NK-92 (cell line): ENCODE data around the gene TK1.

Experiments used
- DNase-seq: peaks from one replicate; lab custom pipeline; 2025; ENCODE audit not compliant: unreplicated experiment; lab: John Stamatoyannopoulos, UW

TK1 gene

DNA sequence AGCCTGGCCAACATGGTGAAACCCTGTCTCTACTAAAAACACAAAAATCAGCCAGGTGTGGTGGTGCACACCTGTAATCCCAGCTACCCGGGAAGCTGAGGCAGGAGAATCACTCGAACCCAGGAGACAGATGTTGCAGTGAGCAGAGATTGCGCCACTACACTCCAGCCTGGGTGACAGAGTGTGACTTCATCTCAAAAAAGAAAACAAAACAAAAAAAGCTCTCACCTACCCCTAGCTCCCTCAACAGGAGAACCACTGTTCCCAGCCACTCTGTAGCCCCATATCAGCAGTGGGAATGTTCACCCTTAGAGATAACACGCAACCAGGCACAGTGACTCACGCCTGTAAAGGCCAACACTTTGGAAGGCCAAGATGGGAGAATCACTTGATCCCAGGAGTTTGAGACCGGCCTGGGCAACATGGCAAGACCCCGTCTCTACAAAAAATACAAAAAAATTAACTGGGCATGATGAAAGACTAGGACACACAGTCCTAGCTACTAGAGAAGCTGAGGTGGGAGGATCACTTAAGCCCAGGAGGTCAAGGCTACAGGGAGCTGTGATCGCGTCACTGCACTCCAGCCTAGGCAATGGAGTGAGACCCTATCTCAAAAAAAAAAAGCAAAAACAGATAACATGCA is 50.9 kb downstream of the TK1 start:
- DNase-seq = no peak

GRCh38 chr17:78134899-78135385 is 51.9 kb downstream of the TK1 start:
- no peak for DNase-seq

DNA sequence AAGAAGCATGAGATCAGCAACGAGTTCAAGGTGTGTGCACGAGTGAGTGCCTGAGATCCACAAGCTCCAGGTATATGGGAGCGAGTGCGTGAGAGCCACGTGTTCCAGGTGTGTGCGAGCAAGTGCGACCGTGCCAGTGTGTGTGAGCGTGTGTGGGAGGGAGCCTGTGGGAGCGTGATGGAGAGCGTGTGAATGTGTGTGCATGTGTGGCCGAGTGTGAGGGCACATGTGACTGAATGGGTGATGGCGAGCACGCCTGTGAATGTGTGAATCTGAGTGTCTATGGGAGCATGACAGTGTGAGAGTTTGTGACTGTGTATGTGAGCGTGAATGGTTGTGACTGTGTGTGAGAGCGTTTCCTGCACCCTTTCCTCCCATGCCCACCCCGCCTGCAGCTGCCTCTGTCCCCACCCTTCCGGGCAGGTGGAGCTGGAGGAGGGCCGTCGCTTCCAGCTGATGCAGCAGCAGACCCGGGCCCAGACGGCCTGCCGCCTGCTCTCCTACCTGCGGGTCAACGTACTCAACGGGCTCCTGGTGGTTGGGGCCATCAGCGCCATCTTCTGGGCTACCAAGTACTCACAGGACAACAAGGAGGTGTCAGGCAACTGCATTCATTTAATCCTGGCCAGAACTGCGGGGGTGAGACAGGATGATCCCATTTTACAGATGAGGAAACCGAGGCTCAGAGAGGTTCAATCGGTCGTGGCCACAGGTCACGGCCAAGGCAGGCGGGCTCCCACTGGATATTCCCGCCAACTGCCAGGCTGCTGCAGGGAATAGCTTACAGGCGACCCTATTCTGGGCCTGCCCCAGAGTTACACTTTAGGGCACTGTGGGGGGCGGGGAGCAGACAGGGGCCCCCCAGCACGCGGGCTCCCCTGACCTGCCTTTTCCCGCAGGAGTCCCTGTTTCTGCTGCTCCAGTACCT is 52.6 kb downstream of the TK1 start:
- no peak for DNase-seq

- DNase-seq = no peak
These were observed 53.5 kb downstream of the TK1 start for GRCh38 chr17:78133179-78133951.

GRCh38 chr17:78132767-78133178 is 54.1 kb downstream of the TK1 start:
- no peak for DNase-seq

DNA sequence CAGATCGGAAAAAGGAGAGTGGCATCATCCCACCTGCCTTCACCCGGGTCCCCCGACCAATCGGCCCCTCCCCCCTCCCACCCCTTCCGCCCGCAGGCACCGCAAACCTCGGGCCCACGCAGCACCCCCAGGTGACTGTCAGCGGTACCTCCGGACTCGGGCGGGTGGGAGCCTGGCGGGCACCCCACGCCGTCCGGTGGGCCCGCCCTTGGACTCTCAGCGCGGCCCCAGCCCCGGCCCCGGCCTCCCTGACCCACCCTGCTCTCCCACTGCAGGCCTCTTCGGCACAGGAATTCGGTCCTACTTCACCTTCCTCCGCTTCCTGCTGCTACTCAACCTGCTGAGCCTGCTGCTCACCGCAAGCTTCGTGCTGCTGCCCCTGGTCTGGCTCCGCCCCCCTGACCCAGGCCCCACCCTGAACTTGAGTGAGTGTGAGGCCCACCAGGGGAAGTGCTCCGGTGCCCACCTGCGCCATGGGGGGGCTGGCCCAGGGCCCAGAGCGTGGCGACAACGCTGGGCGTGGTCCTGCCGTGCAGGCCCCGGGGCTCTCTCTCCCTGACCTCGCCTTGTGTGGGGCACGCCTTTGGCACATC is 54.7 kb downstream of the TK1 start:
- no peak for DNase-seq

DNA sequence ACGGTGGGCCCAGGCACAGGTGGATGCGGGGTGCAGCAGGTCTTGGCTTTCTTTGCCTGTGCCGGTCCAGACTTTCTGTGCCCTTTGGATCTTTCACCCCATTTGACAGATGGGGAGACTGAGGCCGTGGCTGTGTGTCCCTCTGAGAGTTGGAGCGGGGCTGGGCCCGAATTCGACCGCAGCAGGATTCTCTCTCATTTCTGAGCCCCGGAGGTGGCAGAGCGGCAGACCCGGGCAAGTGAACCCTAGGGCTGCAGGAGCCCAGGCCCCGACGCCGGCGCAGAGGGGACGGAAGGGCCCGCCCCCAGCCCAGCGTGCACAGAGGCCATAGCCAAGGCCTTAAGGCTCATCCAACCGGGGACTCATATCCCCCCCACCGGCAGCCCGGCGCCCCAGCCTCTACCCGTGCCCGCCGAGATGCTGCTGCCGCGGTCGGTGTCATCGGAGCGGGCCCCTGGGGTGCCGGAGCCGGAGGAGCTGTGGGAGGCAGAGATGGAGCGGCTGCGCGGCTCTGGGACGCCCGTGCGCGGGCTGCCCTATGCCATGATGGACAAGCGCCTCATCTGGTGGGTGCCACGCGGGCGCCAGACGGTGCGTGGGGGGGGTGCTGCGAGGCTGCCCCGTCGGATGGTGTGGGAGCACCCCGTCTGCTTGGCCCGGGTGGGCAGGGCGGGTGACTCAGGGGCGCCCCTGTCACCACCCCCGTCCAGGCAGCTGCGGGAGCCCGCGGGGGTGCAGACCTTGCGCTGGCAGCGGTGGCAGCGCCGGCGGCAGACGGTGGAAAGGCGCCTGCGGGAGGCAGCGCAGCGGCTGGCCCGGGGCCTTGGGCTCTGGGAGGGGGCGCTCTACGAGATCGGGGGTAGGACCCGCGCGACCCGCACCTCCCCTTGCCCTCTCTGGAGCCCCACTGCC is 55.4 kb downstream of the TK1 start:
- DNase-seq = no peak

GRCh38 chr17:78130437-78131101 is 56.3 kb downstream of the TK1 start, which contains the start of gene TMC8:
TMC8 (plus strand) TSS chr17:78130771; CDS start chr17:78131589, 818 bp downstream.
- DNase-seq = no peak

DNA sequence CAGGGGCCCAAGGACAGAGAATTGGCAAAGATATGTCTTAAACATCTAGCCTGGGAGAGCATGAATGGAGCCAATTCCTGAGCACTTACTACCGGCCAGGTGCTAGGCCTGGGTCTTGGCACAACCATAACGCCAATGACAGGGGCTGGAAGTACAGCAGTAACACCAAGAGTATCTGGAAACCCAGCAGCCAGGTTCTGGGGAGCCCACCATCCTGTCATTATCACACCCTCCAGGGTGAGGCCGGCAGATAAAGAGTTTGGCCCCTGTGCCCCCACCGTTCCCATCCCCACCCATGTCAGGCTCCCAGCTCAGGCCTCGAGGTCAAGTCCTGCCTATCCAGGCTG is 56.8 kb downstream of the TK1 start:
- no peak for DNase-seq

- no peak for DNase-seq
These were observed 57.3 kb downstream of the TK1 start for GRCh38 chr17:78129351-78130089.

DNA sequence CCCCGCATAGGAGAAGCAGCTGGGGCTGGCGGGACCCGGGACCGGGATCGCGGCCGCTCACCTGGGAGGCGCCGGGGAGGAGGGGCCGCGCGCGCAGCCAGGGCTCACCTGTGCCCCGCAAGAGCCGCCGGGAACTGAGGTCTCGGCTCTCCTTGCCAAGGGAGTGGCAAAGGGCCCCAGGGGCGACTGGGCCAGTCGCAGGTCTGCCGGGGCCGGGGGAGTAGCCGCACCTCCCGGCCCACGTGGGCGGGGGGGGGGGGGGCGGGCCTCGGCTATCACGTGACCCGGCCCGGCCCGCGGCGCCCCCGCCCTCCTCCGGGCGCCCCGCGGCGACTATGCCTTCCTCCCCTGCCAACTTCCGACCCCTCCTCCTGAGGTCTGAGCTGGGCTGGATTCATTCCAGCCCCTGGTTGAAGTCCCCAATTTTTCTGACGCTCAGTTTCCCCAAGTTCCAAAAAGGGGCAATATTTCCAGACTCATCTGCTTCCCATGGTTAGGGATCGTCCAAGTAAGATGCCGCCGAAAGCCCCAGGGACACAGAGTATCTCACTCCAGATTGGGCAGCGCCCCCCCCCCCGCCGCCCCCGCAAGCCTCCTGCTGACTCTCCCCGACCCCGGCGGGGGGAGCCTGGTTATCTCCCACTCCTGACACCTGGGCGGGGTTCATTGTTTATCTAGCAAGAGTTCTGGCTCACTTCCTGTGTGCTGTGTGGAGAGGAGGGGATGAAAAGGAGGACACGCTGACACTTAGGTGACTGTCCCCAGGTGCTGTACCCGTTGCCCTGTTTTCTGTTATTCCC is 58.1 kb downstream of the TK1 start, which contains the start of gene TMC6:
Gene TMC6 (minus strand): TSS at position 205 of the 800 bp plus-strand sequence. CDS start 1,923 bp downstream, outside the sequence.
- DNase-seq = no peak

GRCh38 chr17:78127888-78128550 is 58.8 kb downstream of the TK1 start:
- no peak for DNase-seq

DNA sequence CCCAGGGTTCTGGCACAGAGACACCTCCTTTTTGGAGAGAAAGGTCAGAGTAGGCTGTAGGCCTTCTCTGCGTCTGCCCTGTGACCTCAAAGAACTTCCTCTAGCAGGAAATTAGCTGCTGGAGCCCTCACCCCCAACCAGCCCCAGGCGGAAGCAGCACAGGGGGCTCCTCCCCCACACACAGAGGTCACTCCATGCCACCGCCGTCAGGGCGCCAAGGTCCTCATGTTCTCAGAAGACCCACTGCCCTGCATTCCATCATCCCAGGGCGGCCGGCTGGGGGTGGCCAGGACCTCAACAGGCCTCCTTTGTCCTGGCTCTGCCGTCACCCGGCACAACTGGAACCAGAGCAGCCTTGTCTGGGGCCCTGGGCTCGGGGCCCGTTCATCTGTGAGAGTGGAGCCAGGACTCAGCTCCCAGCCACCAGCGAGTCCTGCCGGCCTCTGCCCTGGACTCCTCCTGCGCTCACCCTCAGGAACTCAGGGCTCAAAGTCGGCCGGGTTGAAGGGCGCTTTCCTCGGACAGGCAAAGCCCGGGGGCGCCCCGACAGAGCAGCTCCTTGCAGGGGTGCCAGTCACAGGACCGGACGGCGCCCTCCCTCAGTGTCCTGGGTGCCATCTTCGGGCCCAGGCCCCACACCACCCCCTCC is 59.5 kb downstream of the TK1 start:
- DNase-seq = no peak

DNA sequence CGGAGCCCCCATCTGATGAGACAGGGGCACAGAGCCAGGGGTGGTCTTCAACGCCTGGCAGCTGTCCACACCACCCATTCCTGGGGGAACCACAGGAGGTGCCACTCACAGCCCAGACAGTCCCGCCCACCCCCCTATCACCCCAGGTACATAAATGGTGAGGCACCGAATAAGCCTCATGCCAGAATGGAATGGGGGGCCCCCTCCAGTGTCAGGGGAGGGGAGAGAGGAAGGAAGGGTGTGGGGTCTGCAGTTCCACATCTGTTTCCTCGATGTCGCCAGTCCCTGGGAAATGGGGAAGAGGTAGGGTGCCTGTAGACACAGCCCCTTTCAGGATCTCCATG is 60.0 kb downstream of the TK1 start:
- DNase-seq = no peak

DNA sequence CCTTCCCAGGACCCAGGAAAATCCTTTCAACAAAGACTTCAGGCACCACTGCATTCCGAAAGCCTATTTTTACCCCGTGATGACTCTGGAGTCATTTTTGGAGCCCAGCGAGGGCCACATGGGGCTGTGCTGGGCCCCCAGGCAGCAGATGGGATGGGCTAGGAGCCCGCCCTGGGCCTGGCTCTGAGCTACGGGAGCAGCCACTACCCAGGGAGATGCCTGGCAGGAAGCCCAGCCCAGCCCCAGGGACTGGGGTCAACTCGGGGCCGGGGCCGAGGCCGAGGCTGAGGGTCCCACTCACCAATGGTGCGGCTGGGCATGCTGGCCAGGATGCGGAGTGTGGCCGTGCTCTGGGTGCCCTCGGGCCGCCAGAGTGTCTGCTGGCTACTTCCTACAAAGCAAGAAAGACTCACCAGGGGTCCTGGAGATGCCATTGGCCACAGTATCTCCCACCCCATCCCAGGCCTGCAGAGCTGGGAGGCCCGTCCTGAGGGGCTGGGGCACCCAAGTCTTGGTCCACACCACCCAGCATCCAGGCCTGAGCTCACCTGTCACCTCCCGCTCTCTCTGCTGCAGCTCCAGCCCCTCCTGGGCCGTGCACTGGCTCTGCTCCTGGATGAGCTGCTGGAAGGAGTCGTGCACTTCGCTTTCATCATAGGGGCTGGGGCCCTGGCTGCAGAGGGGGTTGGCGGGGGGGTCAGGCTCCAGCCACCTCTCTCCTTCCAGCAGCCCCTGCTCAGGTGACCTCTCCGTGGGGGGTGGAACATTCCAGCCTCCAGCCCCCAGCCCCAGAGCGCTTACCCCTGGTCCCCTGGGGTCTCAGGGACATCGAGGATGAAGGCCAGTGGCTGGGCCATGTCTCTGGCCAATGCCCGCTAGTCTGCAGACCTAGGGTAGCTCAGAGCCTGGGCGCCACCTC is 60.6 kb downstream of the TK1 start:
- no peak for DNase-seq
